Ovary (tissue), 9 donors: ENCODE data around the gene WSB1. TPM values are rescaled to one million over a fixed set of nuclear protein-coding genes. Genes with fewer than 3 reads are reported as not detected.

Experiments used
- DNase-seq, 5 donors: peaks; one replicate each; pipeline ENCODE4 v3.0.0-alpha.2; 2019 to 2020
- H3K27ac ChIP-seq, 2 donors: fragments of 200-600 bp; one replicate each; pipeline versions ENCODE4 v1.5.1 to v1.8.0; 2019 to 2022
- H3K27me3 ChIP-seq: fragments of 200-600 bp; one replicate; pipeline ENCODE4 v1.8.0; 2022
- H3K36me3 ChIP-seq: fragments of 200-600 bp; sonication (generic); one replicate; pipeline ENCODE4 v1.5.1; 2019
- H3K4me1 ChIP-seq: one replicate; pipeline ENCODE4 v1.8.1; 2013; ENCODE audit warnings: mild to moderate bottlenecking, moderate library complexity; ENCODE audit not compliant: insufficient read depth
- H3K4me3 ChIP-seq: fragments of 200-600 bp; sonication (generic); one replicate; pipeline ENCODE4 v1.5.1; 2017
- H3K9me3 ChIP-seq, 2 donors: fragments of 200-600 bp in 1 of 2; sonication (generic) in 1 of 2; one replicate each; pipeline versions ENCODE4 v1.5.1 to v1.8.1; 2013 to 2019; ENCODE audit warnings: mild to moderate bottlenecking in 1 of 2, moderate library complexity in 1 of 2
- EP300 ChIP-seq: sonication (generic); formaldehyde crosslinking; IDR thresholded peaks from one replicate; pipeline ENCODE4 v1.6.1; 2017; ENCODE audit warnings: antibody characterized with exemption
- POLR2A ChIP-seq: fragments of 450-650 bp; IDR thresholded peaks from one replicate; pipeline ENCODE4 v1.6.1; 2017; ENCODE audit warnings: antibody characterized with exemption, mild to moderate bottlenecking, moderate library complexity
- WGBS, 3 donors: extraction: QIAGEN DNeasy Blood & Tissue Kit in 1 of 3; methylation state at CpG; one replicate each; pipeline versions ENCODE4 v1.1.5 to v1.1.7; 2013 to 2017; 5-methylcytosine and 5-hydroxymethylcytosine counted together
- intact Hi-C, 4 donors: fragments of 100-400 bp; cut with DNase I; formaldehyde crosslinking; loops; one replicate each; pipeline versions ENCODE4 v1.11.0 to v1.15.1; 2022 to 2023
- polyA plus RNA-seq, 2 donors: library from polyadenylated mRNA; stranded (reverse); fragments of 200-250 nt in 1 of 2; fragments of 350-450 nt in 1 of 2; fragmentation: Illumina TruSeq in 1 of 2; extraction: RNeasy Lipid Tissue Mini Kit (QIAGEN cat#74804) in 1 of 2; gene quantifications; one replicate each; pipeline ENCODE4 v1.2.3, GENCODE V29; 2013 to 2014
- total RNA-seq, 7 donors: library from RNA; depleted of rRNA in 2 of 7; stranded (reverse); fragments of >200 nt in 2 of 7; fragmentation: NEBNext Ultra II Directional in 3 of 7; extraction: Animal tissue kit (Norgen Biotek cat#: 25700) in 3 of 7; gene quantifications; one replicate each; pipeline versions ENCODE4 v1.1.0 to v1.2.4, GENCODE V29; 2016 to 2023
- TF ChIP-seq, protein P1 (sequence below), 3 donors: fragments of 450-650 bp in 2 of 3; fragments of 200-600 bp in 1 of 3; IDR thresholded peaks; one replicate each; pipeline versions ENCODE4 v1.5.1 to v1.8.0; 2016 to 2022; ENCODE audit warnings: antibody characterized with exemption in 3 of 3, mild to moderate bottlenecking in 1 of 3
- donor health status: DM: no; HTN: no; CAD: no; lungs with moderate emphysema.
- donor health status: DM: no; HTN: no; CAD: no.
- donor health status: Bipolar disorder and iron deficiency.
- donor health status: DM: yes; HTN: yes; CAD: no.
- donor health status: DM: no; HTN: no; CAD: no.
- donor health status: DM: yes; HTN: yes; CAD: no.

The WSB1 gene
- total and polyA plus RNA-seq, 9 donors: 88.9 to 214 (median 168) TPM

DNA sequence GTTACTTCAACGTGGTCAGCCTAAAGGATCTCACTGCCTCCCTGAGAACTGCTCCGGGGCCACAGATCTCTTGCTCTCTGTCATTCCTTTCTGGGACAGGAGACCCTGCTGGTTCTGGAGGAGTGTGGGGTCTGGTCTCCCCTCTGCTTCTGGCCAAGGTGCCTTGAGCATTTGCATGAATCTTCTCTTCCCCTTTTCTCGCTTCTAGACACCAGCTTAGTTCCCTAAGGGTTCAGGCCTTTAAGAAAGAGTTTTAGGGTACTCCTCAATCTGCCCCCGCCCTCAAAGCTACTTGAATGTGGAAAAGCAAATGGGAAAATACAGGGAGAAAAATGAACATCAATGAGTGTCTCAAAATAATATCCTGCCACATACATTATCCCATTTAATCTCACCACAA lies 48.1 kb downstream of the WSB1 start:
- 85 to 91% (median 89%) methylated on average over 4 of the region's 4 CpGs for WGBS, 3 donors
- DNase-seq: no peak
- Histone ChIP-seq H3K4me3 (no peak overlapping the region), H3K4me1 (peaks cover 2% of the 10 kb centered on the region), H3K36me3 (no peaks in the 10 kb centered on the region), H3K27me3 (no peaks in the 10 kb centered on the region), H3K27ac (no peak overlapping the region), H3K9me3 (no peaks in the 10 kb centered on the region)
- TF ChIP-seq POLR2A (no peak), EP300 (no peak)
- TF ChIP-seq, protein P1, sequence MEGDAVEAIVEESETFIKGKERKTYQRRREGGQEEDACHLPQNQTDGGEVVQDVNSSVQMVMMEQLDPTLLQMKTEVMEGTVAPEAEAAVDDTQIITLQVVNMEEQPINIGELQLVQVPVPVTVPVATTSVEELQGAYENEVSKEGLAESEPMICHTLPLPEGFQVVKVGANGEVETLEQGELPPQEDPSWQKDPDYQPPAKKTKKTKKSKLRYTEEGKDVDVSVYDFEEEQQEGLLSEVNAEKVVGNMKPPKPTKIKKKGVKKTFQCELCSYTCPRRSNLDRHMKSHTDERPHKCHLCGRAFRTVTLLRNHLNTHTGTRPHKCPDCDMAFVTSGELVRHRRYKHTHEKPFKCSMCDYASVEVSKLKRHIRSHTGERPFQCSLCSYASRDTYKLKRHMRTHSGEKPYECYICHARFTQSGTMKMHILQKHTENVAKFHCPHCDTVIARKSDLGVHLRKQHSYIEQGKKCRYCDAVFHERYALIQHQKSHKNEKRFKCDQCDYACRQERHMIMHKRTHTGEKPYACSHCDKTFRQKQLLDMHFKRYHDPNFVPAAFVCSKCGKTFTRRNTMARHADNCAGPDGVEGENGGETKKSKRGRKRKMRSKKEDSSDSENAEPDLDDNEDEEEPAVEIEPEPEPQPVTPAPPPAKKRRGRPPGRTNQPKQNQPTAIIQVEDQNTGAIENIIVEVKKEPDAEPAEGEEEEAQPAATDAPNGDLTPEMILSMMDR (IDR thresholded peaks at IDR 0.05): no peak
- intact Hi-C loops: no loop called here

DNA sequence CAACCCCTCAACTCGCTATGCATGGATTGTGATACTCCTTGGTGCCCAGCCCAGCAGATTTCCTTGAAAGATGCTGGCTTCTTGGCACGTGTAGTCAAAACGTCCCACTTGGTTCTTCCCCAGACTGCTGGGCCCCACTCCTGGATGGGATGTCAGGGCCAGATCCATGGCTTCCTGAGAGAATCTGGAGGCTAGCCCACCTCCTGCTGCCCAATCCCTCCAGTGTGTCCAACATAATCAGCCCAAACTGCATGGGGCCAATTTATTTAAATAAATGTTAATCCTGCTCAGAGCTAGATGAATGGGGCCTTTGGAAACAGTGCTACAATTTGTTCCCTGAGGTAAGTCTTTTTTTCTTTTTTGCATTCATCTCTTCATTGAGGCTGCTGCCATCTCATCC lies 49.4 kb downstream of the WSB1 start:
- DNase-seq: no peak
- no peak overlapping the region for H3K4me3 ChIP-seq
- 65 to 79% (median 72%) methylated on average over 3 of the region's 3 CpGs for WGBS, 3 donors
- no peaks in the 10 kb centered on the region for H3K9me3 ChIP-seq
- TF ChIP-seq, protein P1 (IDR thresholded peaks at IDR 0.05): no peak
- H3K36me3 ChIP-seq: no peaks in the 10 kb centered on the region
- peaks cover 2% of the 10 kb centered on the region for H3K4me1 ChIP-seq
- intact Hi-C loops: no loop called here
- no peaks in the 10 kb centered on the region for H3K27me3 ChIP-seq
- H3K27ac ChIP-seq: no peak overlapping the region

DNA sequence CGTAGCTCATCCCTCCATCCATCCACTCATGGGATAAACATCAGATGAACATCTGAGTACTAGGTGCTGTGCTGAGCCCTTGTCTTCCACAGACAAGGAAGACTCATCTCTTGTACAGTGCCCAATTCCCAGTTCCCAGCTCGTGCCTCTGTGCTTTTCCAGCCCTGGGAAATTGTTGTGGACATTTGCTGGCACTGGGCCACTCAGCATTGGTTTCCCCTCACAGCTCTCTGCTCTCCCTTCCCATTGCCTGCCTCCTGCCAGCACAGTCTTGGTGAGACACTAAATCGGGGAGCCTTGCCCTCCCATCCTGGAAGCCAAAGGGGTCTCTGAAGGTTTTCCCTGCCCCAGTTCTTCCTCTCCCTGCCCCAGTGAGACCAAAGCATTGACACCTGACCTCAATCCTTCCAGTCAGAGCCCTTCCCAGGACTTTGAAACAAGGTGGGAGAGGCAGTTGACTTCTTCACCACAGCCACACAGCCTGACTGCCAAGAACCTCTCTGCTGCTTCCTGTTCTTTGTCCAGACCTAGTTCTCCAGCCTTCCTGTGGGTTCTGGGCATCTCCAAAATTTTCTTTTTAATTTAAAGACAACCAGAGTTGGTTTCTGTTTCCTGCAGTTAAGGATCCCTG lies 50.2 kb downstream of the WSB1 start:
- no peaks in the 10 kb centered on the region for H3K9me3 ChIP-seq
- H3K27ac ChIP-seq: no peak overlapping the region
- H3K27me3 ChIP-seq: no peaks in the 10 kb centered on the region
- no peak overlapping the region for H3K4me3 ChIP-seq
- DNase-seq: no peak
- peaks cover 2% of the 10 kb centered on the region for H3K4me1 ChIP-seq
- TF ChIP-seq EP300: no peak
- TF ChIP-seq, protein P1 (IDR thresholded peaks at IDR 0.05): no peak
- TF ChIP-seq POLR2A: no peak
- H3K36me3 ChIP-seq: no peaks in the 10 kb centered on the region
- intact Hi-C loops: no loop called here
- WGBS, 3 donors: 49 to 59% (median 54%) methylated on average over 3 of the region's 3 CpGs

DNA sequence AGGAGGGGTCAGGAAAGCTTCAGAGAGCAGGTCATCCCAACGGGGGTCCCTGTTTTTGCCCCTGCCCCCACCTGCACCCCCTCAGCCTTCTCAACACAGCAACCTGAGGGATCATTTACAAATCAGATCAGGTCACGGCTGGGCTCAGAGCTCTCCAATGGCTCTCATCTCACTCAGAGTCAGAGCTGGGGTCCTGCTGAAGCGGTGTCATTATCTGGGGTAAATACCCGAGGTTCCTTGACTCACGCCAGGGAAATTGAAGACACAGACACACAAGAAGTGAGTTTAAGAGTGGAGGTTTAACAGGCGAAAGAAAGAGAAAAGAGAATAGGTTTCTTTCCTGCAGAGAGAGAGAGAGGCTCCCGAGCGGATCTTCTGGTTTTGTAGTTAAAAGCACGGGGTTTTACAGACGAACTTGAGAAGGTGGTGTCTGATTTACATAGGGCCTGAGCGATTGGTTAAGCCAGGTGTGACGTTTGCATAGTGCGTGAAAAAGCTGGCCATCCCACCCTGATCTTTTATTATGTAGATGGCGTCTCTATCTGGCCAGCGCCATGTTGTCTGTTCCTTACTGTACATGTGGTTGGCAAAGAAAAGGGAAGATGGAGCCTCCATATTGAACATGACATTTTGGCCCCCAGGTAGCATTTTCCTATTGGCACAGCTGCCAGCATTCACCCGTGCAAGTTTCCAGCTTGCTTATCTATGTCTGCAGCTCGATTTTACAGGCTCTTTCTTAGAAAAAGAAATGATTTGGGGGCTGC lies 51.4 kb downstream of the WSB1 start:
- TF ChIP-seq EP300 (no peak), POLR2A (no peak)
- TF ChIP-seq, protein P1 (IDR thresholded peaks at IDR 0.05): no peak
- Histone ChIP-seq H3K4me1 (peaks cover 2% of the 10 kb centered on the region), H3K27me3 (no peaks in the 10 kb centered on the region), H3K9me3 (no peaks in the 10 kb centered on the region), H3K36me3 (no peaks in the 10 kb centered on the region), H3K4me3 (no peak overlapping the region), H3K27ac (no peak overlapping the region)
- DNase-seq: no peak
- intact Hi-C loops: no loop called here
- 28 to 41% (median 37%) methylated on average over 17 of the region's 17 CpGs for WGBS, 3 donors
